Liver (tissue), 9 donors: ENCODE results near the gene TMEM119. TPM values are rescaled to one million over a fixed set of nuclear protein-coding genes. Genes with fewer than 3 reads are reported as not detected.

ENCODE experiments used
- DNase-seq: peaks from one replicate; pipeline ENCODE4 v3.0.0-alpha.2; 2017; ENCODE audit warnings: low spot score
- H3K27ac ChIP-seq, 2 donors: one replicate each; pipeline ENCODE4 v1.7.0; 2013; ENCODE audit warnings: inconsistent platforms in 2 of 2, low read length in 2 of 2, control low read depth in 1 of 2, low read depth in 1 of 2, mild to moderate bottlenecking in 1 of 2
- H3K27me3 ChIP-seq, 4 donors: one replicate each; pipeline versions ENCODE4 v1.6.1 to v1.7.0; 2013; ENCODE audit warnings: low read length in 3 of 4, inconsistent platforms in 1 of 4, mild to moderate bottlenecking in 1 of 4, moderate library complexity in 1 of 4; ENCODE audit not compliant: control insufficient read depth in 4 of 4, insufficient read depth in 4 of 4
- H3K36me3 ChIP-seq, 4 donors: one replicate each; pipeline versions ENCODE4 v1.6.1 to v1.7.0; 2013; ENCODE audit warnings: low read length in 3 of 4, mild to moderate bottlenecking in 3 of 4, low read depth in 1 of 4, moderate library complexity in 1 of 4; ENCODE audit not compliant: control insufficient read depth in 4 of 4, insufficient read depth in 3 of 4
- H3K4me1 ChIP-seq, 4 donors: one replicate each; pipeline versions ENCODE4 v1.6.1 to v1.7.0; 2013; ENCODE audit warnings: low read length in 3 of 4, mild to moderate bottlenecking in 3 of 4, moderate library complexity in 1 of 4; ENCODE audit not compliant: control insufficient read depth in 4 of 4, insufficient read depth in 4 of 4
- H3K4me3 ChIP-seq, 3 donors: one replicate each; pipeline versions ENCODE4 v1.6.1 to v1.7.0; 2013; ENCODE audit warnings: low read length in 3 of 3, control low read depth in 1 of 3, low read depth in 1 of 3, mild to moderate bottlenecking in 1 of 3
- H3K9ac ChIP-seq, 2 donors: one replicate each; pipeline ENCODE4 v1.7.0; 2013; ENCODE audit warnings: low read length in 2 of 2, mild to moderate bottlenecking in 2 of 2, moderate library complexity in 2 of 2, control low read depth in 1 of 2, low read depth in 1 of 2
- H3K9me3 ChIP-seq, 4 donors: one replicate each; pipeline versions ENCODE4 v1.6.1 to v1.7.0; 2013; ENCODE audit warnings: low read length in 3 of 4; ENCODE audit not compliant: control insufficient read depth in 4 of 4
- ATF3 ChIP-seq: IDR thresholded peaks from 2 replicates; pipeline ENCODE4 v1.6.1; 2016; ENCODE audit warnings: antibody characterized with exemption
- CTCF ChIP-seq: fragments of 150-350 bp; IDR thresholded peaks from 2 replicates; pipeline ENCODE4 v1.5.1; 2017; ENCODE audit warnings: improper control_type of control experiment, low read depth, low read length; ENCODE audit not compliant: missing input control
- EGR1 ChIP-seq, 2 donors: IDR thresholded peaks; 2 replicates each; pipeline ENCODE4 v1.6.1; 2016 to 2018; ENCODE audit warnings: antibody characterized with exemption in 2 of 2, low read depth in 2 of 2
- FOXA1 ChIP-seq: IDR thresholded peaks from 2 replicates; pipeline ENCODE4 v1.6.1; 2016; ENCODE audit warnings: antibody characterized with exemption
- FOXA2 ChIP-seq: IDR thresholded peaks from 2 replicates; pipeline ENCODE4 v1.6.1; 2016; ENCODE audit warnings: antibody characterized with exemption
- GABPA ChIP-seq, 2 donors: IDR thresholded peaks in 1 of 2; conservative IDR thresholded peaks in 1 of 2; 2 replicates each; pipeline ENCODE4 v1.6.1; 2016; ENCODE audit warnings: antibody characterized with exemption in 2 of 2, mild to moderate bottlenecking in 1 of 2, moderate library complexity in 1 of 2
- HNF4A ChIP-seq, 2 donors: conservative IDR thresholded peaks; 2 replicates each; pipeline ENCODE4 v1.6.1; 2016; ENCODE audit warnings: antibody characterized with exemption in 2 of 2, mild to moderate bottlenecking in 2 of 2
- HNF4G ChIP-seq: IDR thresholded peaks from 2 replicates; pipeline ENCODE4 v1.6.1; 2016; ENCODE audit warnings: antibody characterized with exemption
- JUND ChIP-seq, 2 donors: IDR thresholded peaks; 2 replicates each; pipeline ENCODE4 v1.6.1; 2016; ENCODE audit warnings: antibody characterized with exemption in 2 of 2
- MAX ChIP-seq: IDR thresholded peaks from 2 replicates; pipeline ENCODE4 v1.6.1; 2016; ENCODE audit warnings: antibody characterized with exemption
- NR2F2 ChIP-seq: IDR thresholded peaks from 2 replicates; pipeline ENCODE4 v1.6.1; 2016; ENCODE audit warnings: antibody characterized with exemption
- RAD21 ChIP-seq, 2 donors: IDR thresholded peaks; 2 replicates each; pipeline ENCODE4 v1.6.1; 2016; ENCODE audit warnings: antibody characterized with exemption in 2 of 2, mild to moderate bottlenecking in 2 of 2
- REST ChIP-seq: IDR thresholded peaks from 2 replicates; pipeline ENCODE4 v1.6.1; 2016; ENCODE audit warnings: antibody characterized with exemption, mild to moderate bottlenecking
- RXRA ChIP-seq, 2 donors: IDR thresholded peaks; 2 replicates each; pipeline ENCODE4 v1.6.1; 2017 to 2018; ENCODE audit warnings: antibody characterized with exemption in 2 of 2, mild to moderate bottlenecking in 1 of 2
- SP1 ChIP-seq: IDR thresholded peaks from 2 replicates; pipeline ENCODE4 v1.6.1; 2018; ENCODE audit warnings: antibody characterized with exemption, mild to moderate bottlenecking
- TAF1 ChIP-seq: conservative IDR thresholded peaks from 2 replicates; pipeline ENCODE4 v1.6.1; 2016; ENCODE audit warnings: antibody characterized with exemption, mild to moderate bottlenecking
- YY1 ChIP-seq: IDR thresholded peaks from 2 replicates; pipeline ENCODE4 v1.6.1; 2016; ENCODE audit warnings: antibody characterized with exemption, mild to moderate bottlenecking
- ZBTB33 ChIP-seq: IDR thresholded peaks from 2 replicates; pipeline ENCODE4 v1.6.1; 2016; ENCODE audit warnings: antibody characterized with exemption
- WGBS: extraction: QIAGEN DNeasy Blood & Tissue Kit; methylation state at CpG from one replicate; pipeline ENCODE4 v1.1.7; 2013; 5-methylcytosine and 5-hydroxymethylcytosine counted together
- polyA plus RNA-seq, 2 donors: library from polyadenylated mRNA; stranded (reverse) in 1 of 2; unstranded in 1 of 2; fragments of 200-250 nt in 1 of 2; fragments of >200 nt in 1 of 2; fragmentation: Nextera tagmentation in 1 of 2; extraction: Ambion mirVana in 1 of 2; gene quantifications; one replicate each; pipeline versions ENCODE4 v1.2.1 to v1.2.3, GENCODE V29; 2013 to 2015
- total RNA-seq, 2 donors: library from RNA; depleted of rRNA; stranded (reverse); fragments of >200 nt; gene quantifications; one replicate each; pipeline ENCODE4 v1.2.3, GENCODE V29; 2014
- donor health status: healthy.
- donor health status: healthy.
- donor health status: healthy.
- donor health status: healthy.
- donor health status: healthy.

Gene TMEM119
- total and polyA plus RNA-seq, 4 donors = 0.14 to 2.6 (median 0.38) TPM

- DNase-seq = no peak
- no peak for TF ChIP-seq REST
- no peak for TF ChIP-seq HNF4A (conservative IDR thresholded peaks at IDR 0.05)
- TF ChIP-seq NR2F2 = no peak
- TF ChIP-seq SP1 = no peak
- TF ChIP-seq FOXA2 = no peak
- no peak for TF ChIP-seq EGR1 (IDR thresholded peaks at IDR 0.05; ENCODE audit: low read depth in 2 of 2)
- no peak for TF ChIP-seq MAX
- no peak for TF ChIP-seq FOXA1
- TF ChIP-seq RXRA (IDR thresholded peaks at IDR 0.05) = no peak
- no peak for TF ChIP-seq HNF4G
- TF ChIP-seq YY1 = no peak
- no peak for TF ChIP-seq ZBTB33
- TF ChIP-seq CTCF = no peak
- no peak for TF ChIP-seq JUND (IDR thresholded peaks at IDR 0.05)
- TF ChIP-seq RAD21 (IDR thresholded peaks at IDR 0.05) = no peak
- no peak for TF ChIP-seq ATF3
- no peak for TF ChIP-seq GABPA (IDR thresholded peaks at IDR 0.05 in 1 of 2, conservative IDR thresholded peaks at IDR 0.05 in 1 of 2)
- TF ChIP-seq TAF1 = no peak
- Histone ChIP-seq H3K4me1 (peaks cover 0 to 3% (median 0%) of the 10 kb centered on the region in 4 donors), H3K27ac (no peak overlapping the region), H3K4me3 (no peak overlapping the region), H3K9me3 (no peaks in the 10 kb centered on the region), H3K36me3 (no peaks in the 10 kb centered on the region), H3K9ac (no peak overlapping the region), H3K27me3 (no peaks in the 10 kb centered on the region)
- WGBS = 93% methylated on average over 2 of the region's 2 CpGs
Observed at GRCh38 chr12:108616359-108616758, 18.5 kb upstream of the TMEM119 start.
